ACC112 (cell line): Measurements from ENCODE around the gene HMCES.
"Not testable (repeated sequence)": the region's sequence is repeated elsewhere in the genome, so short reads cannot be mapped to it uniquely, and the experiment has no call there.

Experiments
- H2AFZ ChIP-seq: fragments of 200-600 bp; sonication (generic); one replicate; pipeline ENCODE4 v1.6.0; 2017; ENCODE audit warnings: antibody characterized with exemption, low read length; ENCODE audit not compliant: unreplicated experiment
- H3K27ac ChIP-seq: fragments of 200-600 bp; sonication (generic); 2 replicates; pipeline ENCODE4 v1.5.1; 2014; ENCODE audit warnings: low read depth, mild to moderate bottlenecking, antibody characterized with exemption, low read length, moderate library complexity
- H3K27me3 ChIP-seq: fragments of 200-600 bp; sonication (generic); 2 replicates; pipeline ENCODE4 v1.6.1; 2014; ENCODE audit warnings: mild to moderate bottlenecking, antibody characterized with exemption, low read length, moderate library complexity, mixed read lengths; ENCODE audit not compliant: insufficient read depth
- H3K36me3 ChIP-seq: fragments of 200-600 bp; sonication (generic); 2 replicates; pipeline ENCODE4 v1.6.1; 2016; ENCODE audit warnings: mild to moderate bottlenecking, antibody characterized with exemption, low read length, moderate library complexity, mixed read lengths; ENCODE audit not compliant: insufficient read depth
- H3K4me1 ChIP-seq: fragments of 200-600 bp; sonication (generic); one replicate; pipeline ENCODE4 v1.6.1; 2016; ENCODE audit warnings: low read length, mixed read lengths; ENCODE audit not compliant: insufficient read depth, unreplicated experiment, control insufficient read depth
- H3K4me3 ChIP-seq: fragments of 200-600 bp; sonication (generic); 2 replicates; pipeline ENCODE4 v1.5.1; 2014; ENCODE audit warnings: mild to moderate bottlenecking, low read depth, low read length
- H3K79me2 ChIP-seq: fragments of 200-600 bp; sonication (generic); one replicate; pipeline ENCODE4 v1.6.0; 2016; ENCODE audit warnings: low read length; ENCODE audit not compliant: control insufficient read depth, unreplicated experiment, insufficient read depth

HMCES gene

DNA sequence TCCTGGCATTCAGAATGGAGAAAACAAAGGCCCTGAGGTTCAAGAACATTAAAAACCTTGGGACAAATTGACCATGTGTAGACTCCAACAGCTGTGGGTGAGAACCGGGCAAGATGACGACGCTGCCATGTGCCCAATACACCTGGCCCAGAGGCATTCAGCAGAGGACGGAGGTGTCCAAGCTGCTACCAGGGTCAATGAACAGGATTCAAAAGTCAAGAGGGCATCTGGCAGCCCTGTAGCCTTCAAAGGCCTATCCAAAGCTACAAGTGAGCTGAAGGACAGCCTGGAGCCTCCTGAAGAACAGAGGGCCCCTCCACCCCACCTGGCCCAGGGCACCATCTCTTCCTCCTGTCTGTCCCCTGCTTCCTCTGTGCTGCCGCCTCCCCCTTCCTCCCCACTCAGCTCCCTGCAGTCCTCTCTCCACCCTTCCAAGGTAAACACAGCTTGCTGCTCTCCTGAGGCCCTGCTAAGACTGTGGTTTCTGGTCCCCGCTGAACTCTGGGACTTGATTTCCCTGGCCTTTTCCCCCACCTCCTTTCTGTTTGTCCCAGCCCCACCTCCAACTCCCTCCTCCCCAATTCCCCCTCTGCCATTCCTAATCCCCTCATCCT, 57.5 kb downstream of the HMCES start:
- Histone ChIP-seq H3K27ac (no peak overlapping the region), H3K4me1 (no peaks in the 10 kb centered on the region), H3K4me3 (no peak overlapping the region), H3K27me3 (no peaks in the 10 kb centered on the region), H3K36me3 (no peaks in the 10 kb centered on the region), H3K79me2 (no peaks in the 10 kb centered on the region), H2AFZ (no peak overlapping the region)

DNA sequence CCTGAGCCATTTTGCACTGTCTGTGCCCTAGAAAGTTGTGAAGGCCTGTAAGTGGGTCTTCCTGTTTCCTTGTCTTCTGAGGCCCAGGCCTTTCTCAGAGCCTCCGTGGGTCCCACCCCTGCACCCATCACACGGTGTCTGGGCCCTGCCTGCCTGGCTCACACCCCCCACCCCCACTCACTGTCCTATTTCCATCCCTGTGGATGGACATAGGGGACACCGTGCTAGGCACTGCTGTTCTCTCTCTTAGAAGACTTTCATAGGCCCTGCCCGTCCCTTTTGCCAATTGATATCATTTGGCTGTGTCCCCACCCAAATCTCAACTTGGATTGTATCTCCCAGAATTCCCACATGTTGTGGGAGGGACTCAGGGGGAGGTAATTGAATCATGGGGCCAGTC, 59.0 kb downstream of the HMCES start:
- H3K4me1 ChIP-seq, H3K27me3 ChIP-seq, H3K4me3 ChIP-seq, H3K36me3 ChIP-seq, H3K79me2 ChIP-seq, H3K27ac ChIP-seq, H2AFZ ChIP-seq: not testable (repeated sequence)

DNA sequence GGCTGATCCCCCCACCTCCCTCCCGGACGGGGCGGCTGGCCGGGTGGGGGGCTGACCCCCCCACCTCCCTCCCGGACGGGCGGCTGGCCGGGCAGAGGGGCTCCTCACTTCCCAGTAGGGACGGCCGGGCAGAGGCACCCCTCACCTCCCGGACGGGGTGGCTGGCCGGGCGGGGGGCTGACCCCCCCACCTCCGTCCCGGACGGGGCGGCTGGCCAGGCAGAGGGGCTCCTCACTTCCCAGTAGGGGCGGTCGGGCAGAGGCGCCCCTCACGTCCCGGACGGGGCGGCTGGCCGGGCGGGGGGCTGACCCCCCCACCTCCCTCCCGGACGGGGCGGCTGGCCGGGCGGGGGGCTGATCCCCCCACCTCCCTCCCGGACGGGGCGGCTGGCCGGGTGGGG, 60.5 kb downstream of the HMCES start:
- H3K36me3 ChIP-seq, H2AFZ ChIP-seq, H3K79me2 ChIP-seq, H3K4me3 ChIP-seq, H3K27ac ChIP-seq, H3K4me1 ChIP-seq, H3K27me3 ChIP-seq: not testable (repeated sequence)

DNA sequence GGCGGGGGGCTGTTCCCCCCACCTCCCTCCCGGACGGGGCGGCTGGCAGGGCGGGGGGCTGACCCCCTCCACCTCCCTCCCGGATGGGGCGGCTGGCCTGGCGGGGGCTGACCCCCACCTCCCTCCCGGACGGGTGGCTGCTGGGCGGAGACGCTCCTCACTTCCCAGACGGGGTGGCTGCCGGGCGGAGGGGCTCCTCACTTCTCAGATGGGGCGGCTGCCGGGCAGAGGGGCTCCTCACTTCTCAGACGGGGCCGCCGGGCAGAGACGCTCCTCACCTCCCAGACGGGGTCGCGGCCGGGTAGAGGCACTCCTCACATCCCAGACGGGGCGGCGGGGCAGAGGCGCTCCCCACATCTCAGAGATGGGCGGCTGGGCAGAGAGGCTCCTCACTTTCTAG, 61.2 kb downstream of the HMCES start:
- H3K4me3 ChIP-seq, H3K27ac ChIP-seq, H3K36me3 ChIP-seq, H3K27me3 ChIP-seq, H2AFZ ChIP-seq, H3K79me2 ChIP-seq, H3K4me1 ChIP-seq: not testable (repeated sequence)

DNA sequence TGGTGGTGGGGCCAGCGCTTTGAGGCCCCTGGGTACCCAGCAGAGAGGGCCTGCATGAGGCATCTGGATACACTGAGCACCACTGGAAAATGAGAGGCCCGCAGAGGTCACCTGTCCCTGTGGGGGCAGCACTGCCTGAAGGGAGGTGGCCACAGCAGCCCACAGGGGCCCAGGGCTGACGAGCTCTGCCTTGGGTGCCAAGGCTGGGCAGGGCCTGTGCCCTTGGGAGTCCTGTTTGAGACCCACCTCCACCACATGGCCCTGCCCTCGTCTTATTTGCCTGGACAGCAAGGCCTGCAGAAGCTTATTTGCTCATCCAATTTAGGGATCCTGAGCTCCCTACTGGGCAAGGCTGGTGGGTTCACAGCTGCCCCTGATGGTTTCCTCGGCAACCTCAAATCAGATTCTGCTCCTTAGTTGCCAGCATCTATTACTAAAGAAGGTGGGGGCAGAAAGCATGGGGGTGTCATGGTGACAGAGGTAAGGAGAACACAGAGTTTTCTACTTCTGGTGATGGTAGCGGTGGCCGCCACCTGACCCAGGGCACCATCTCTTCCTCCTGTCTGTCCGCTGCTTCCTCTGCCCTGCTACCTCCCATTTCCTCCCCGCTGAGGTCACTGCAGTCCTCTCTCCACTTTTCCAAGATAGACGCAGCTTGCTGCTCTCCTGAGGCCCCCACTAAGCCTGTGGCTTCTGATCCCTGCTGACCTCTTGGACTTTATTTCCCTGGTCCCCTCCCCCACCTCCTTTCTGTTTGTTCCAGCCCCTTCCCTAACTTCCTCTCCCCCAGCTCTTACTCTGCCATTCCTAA, 62.9 kb downstream of the HMCES start:
- H3K4me1 ChIP-seq = peaks cover 2% of the 10 kb centered on the region
- H3K36me3 ChIP-seq = no peaks in the 10 kb centered on the region
- H3K27me3 ChIP-seq = no peaks in the 10 kb centered on the region
- no peak overlapping the region for H3K4me3 ChIP-seq
- no peak overlapping the region for H2AFZ ChIP-seq
- no peaks in the 10 kb centered on the region for H3K79me2 ChIP-seq
- H3K27ac ChIP-seq = no peak overlapping the region

DNA sequence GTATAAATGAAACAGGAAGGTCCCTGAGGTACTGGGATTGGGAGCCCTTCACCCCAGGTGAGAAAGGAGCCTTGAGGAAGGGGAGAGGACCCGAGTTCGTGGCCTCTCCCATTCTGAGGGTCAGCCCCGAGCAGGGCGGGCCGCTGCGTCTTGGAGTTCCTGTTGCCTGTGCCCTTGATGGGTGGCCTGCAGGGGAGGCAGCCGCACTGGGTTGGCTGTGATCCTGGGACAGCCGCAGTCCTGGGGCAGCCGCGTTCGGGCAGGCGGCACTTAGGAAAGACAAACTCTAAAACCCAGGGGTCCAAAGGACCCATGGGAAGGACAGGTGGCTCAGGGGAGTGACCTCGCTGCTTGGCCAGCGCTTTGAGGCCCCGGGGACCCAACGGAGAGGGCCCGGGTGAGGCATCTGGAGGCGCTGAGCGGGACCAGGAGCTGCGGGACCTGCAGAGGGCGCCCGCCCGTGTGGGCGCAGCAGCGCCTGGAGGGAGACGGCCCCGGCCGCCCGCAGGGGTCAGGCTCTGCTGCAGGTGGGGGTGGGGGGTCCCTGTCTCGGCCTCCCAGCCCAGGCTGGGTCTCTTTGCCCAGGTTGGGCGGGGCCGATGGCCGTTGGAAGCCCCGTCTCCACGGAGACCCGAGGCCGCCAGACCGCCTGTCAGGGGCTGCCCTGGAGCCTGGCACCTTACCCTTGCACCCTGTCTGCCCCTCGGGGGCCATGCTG, 65.1 kb downstream of the HMCES start:
- no peak overlapping the region for H3K27ac ChIP-seq
- H3K79me2 ChIP-seq = no peaks in the 10 kb centered on the region
- no peaks in the 10 kb centered on the region for H3K27me3 ChIP-seq
- H3K36me3 ChIP-seq = no peaks in the 10 kb centered on the region
- peak overlapping the region; percentile 60 for H2AFZ ChIP-seq
- H3K4me1 ChIP-seq = peaks cover 7% of the 10 kb centered on the region
- peak overlapping the region; percentile 61; the same call in 1 of the 2 replicates for H3K4me3 ChIP-seq

DNA sequence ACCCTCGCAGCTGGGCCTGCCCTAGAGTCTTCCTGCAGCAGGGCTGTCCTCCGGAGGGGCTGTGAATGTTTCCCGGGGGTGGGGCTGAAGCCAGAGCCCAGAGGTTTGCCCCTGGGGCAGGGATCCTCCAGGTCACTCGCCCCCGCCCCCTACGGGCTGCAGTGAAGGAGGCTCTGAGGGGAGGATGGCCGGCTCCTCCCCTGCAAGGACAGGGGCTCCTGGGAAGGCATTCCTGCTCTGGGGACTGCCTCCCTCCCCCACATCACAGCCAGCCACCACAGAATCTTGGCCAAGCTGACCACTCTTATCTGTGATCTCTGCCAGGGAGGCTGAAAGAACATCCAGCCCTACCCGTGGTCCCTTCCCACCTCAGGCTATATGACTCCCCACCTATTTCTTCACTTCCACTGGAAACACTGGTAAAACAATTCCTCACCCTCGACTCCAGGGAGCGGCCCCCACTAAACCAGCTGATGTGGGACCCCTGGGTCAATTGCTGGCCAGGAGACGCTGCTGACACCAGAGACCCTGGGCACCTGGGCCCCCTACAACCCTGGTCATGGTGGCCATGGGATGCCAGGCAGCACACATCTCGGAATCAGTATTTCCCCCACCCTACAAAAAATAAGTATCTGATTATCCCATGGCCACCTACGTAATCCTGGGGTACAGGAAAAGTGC, 66.0 kb downstream of the HMCES start:
- peaks cover 7% of the 10 kb centered on the region for H3K4me1 ChIP-seq
- H3K4me3 ChIP-seq = no peak overlapping the region
- H2AFZ ChIP-seq = no peak overlapping the region
- H3K36me3 ChIP-seq = no peaks in the 10 kb centered on the region
- H3K27ac ChIP-seq = no peak overlapping the region
- H3K27me3 ChIP-seq = no peaks in the 10 kb centered on the region
- H3K79me2 ChIP-seq = no peaks in the 10 kb centered on the region

DNA sequence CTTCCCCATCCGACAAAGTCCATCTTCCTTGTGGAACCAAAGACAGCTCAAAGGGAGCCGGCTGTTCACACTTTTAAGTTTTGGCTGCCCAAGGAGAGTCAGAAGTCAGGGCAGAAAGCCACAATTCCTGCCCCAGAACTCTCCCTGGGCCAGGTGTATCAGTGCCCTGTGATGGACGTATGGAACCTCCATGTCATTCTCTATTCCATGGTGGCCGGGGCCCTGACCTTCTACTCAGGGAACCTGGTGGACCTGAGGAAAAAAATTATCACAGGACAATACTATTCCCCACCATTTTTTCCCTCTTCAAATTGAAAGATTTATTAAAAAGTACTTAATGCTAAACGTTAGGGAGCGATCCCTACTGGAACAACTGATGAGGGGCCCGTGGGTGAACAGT, 66.6 kb downstream of the HMCES start:
- no peak overlapping the region for H3K4me3 ChIP-seq
- H2AFZ ChIP-seq = no peak overlapping the region
- no peaks in the 10 kb centered on the region for H3K36me3 ChIP-seq
- H3K27me3 ChIP-seq = no peaks in the 10 kb centered on the region
- H3K4me1 ChIP-seq = peaks cover 7% of the 10 kb centered on the region
- no peaks in the 10 kb centered on the region for H3K79me2 ChIP-seq
- no peak overlapping the region for H3K27ac ChIP-seq

DNA sequence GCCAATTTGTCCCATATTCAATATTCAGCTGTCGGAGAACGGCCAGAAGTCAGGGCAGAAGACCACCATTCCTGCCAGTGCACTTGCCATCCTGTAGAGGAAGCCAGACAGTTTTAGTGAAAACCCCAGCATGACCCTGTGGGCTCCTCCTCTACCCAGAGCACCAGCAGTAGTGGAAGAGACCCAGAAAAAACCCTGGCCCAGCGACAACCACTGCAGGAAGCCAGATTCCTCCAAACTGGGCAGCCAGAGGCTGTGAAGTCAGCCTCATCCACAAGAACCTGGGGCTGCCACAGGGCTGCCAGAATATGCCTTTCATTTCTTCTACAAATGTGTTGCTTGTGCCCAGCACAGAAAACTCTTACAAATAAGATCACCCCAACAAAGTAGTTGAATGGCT, 67.3 kb downstream of the HMCES start:
- H3K27ac ChIP-seq = no peak overlapping the region
- H3K4me1 ChIP-seq = peaks cover 7% of the 10 kb centered on the region
- H3K4me3 ChIP-seq = no peak overlapping the region
- no peaks in the 10 kb centered on the region for H3K79me2 ChIP-seq
- H3K36me3 ChIP-seq = no peaks in the 10 kb centered on the region
- H3K27me3 ChIP-seq = no peaks in the 10 kb centered on the region
- H2AFZ ChIP-seq = no peak overlapping the region

DNA sequence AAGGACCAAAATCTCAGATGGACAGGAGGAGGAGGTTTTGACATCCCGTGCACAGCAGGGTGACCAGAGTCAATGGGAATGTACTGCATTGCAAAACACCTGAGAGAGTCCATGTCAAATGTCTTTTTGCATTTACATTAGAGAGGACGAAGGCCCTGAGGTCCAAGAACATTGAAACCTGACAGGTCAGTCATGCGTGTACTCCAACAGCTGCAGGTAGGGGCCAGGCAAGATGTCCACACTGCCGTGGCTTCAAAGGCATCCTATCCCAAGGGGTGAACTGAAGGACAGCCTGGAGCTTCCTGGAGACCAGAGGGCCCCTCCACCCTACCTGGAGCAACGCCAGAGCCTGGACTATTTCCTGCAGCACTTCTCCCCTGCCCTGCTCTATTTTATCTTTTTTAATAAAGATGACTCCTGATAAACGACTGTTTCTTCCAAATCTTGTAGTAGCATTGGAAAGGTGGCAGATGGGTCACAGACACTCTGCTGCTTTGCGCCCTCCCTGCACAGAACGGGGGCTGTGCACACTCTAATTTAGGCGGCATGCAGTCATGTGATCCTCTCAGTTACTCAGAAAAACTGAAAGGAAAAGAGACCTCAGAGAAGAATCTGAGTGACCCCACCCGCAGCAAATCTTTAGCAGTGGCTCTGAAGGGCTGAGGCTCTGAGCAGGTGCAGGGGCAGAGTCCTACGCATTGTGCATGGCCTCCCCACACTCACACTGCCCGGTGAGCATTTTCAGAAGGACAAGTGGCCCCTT, 68.2 kb downstream of the HMCES start:
- H3K36me3 ChIP-seq = no peaks in the 10 kb centered on the region
- no peak overlapping the region for H2AFZ ChIP-seq
- no peak overlapping the region for H3K4me3 ChIP-seq
- peaks cover 7% of the 10 kb centered on the region for H3K4me1 ChIP-seq
- H3K27me3 ChIP-seq = no peaks in the 10 kb centered on the region
- no peaks in the 10 kb centered on the region for H3K79me2 ChIP-seq
- no peak overlapping the region for H3K27ac ChIP-seq
